Ovary (tissue), 3 donors: Measurements from ENCODE around the gene PSD4.

Experiments
- POLR2A ChIP-seq: fragments of 450-650 bp; IDR thresholded peaks from one replicate; pipeline ENCODE4 v1.6.1; 2017; ENCODE audit warnings: antibody characterized with exemption, mild to moderate bottlenecking, moderate library complexity
- TF ChIP-seq, protein P1 (sequence below), 3 donors: fragments of 450-650 bp in 2 of 3; fragments of 200-600 bp in 1 of 3; IDR thresholded peaks; one replicate each; pipeline versions ENCODE4 v1.5.1 to v1.8.0; 2016 to 2022; ENCODE audit warnings: antibody characterized with exemption in 3 of 3, mild to moderate bottlenecking in 1 of 3
- donor health status: DM: no; HTN: no; CAD: no.

DNA sequence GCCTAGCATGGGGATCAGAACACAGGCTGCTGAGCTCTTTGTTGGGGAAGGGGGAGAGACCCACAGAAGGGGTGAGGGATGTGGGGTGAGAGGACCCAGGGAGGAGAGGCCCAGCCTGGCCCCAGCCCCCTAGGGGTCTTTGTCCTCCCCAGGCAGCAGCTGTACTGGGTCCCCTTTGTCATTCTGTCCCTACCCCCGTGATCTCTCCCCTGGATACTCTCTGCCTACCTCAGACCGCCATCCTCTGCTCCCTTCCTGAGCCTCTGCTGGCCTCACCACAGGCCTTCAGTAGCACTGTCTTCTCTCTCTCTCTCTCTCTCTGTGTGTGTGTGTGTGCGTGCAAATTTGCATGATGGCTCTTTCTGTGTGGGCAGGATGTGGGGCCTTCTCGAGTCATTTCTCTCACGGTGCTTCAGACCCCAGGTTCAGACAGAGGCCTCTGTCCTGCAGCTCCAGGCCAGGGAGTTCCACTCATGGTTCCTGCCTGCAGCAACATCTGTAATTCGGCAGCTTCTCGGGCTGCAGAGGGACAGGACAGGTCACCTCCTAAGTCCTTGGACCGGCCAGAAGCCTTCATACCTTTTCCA lies 1.4 kb downstream of the PSD4 start:
- TF ChIP-seq, protein P1, sequence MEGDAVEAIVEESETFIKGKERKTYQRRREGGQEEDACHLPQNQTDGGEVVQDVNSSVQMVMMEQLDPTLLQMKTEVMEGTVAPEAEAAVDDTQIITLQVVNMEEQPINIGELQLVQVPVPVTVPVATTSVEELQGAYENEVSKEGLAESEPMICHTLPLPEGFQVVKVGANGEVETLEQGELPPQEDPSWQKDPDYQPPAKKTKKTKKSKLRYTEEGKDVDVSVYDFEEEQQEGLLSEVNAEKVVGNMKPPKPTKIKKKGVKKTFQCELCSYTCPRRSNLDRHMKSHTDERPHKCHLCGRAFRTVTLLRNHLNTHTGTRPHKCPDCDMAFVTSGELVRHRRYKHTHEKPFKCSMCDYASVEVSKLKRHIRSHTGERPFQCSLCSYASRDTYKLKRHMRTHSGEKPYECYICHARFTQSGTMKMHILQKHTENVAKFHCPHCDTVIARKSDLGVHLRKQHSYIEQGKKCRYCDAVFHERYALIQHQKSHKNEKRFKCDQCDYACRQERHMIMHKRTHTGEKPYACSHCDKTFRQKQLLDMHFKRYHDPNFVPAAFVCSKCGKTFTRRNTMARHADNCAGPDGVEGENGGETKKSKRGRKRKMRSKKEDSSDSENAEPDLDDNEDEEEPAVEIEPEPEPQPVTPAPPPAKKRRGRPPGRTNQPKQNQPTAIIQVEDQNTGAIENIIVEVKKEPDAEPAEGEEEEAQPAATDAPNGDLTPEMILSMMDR (IDR thresholded peaks at IDR 0.05), result no peak
- no peak for TF ChIP-seq POLR2A
